HepG2 (cell line): ENCODE results near the gene ADAM8. TPM values are rescaled to one million over a fixed set of nuclear protein-coding genes. Genes with fewer than 3 reads are reported as not detected.
A peak's percentile ranks its signal among the peaks of the same experiment; 100 is the strongest.

ENCODE experiments used
- ATAC-seq: fragments of 200-7000 bp; cut with Tn5 transposase; 3 replicates; pipeline ENCODE4 v1.9.1; 2020; ENCODE audit warnings: mild to moderate bottlenecking, moderate library complexity
- BruUV-seq: library from RNA; stranded (reverse); fragments of 400-500 nt; replicated peaks from 2 replicates; lab custom pipeline; 2021; lab: Mats Ljungman, UMichigan
- CTCF ChIA-PET: fragments of 300-600 bp; formaldehyde crosslinking; extraction: SDS; loops from one replicate; lab custom pipeline; 2021; ENCODE audit warnings: low total read pairs, inconsistent platforms, low intra/inter-chr PET ratio; lab: Yijun Ruan, JAX
- POLR2A ChIA-PET: fragments of 350-600 bp; sonication (Branson Sonifier 250); formaldehyde crosslinking; loops from one replicate; lab custom pipeline; 2020; ENCODE audit warnings: antibody characterized with exemption, inconsistent platforms; lab: Yijun Ruan, JAX
- DNase-seq: peaks from one replicate; pipeline ENCODE4 v3.0.0-alpha.2; 2015; ENCODE audit warnings: low spot score
- FAIRE-seq: peaks from 3 replicates; lab custom pipeline; 2011; peaks lifted over from hg19 to GRCh38; lab: Jason Lieb, UNC
- H2AFZ ChIP-seq: one replicate; pipeline ENCODE4 v1.6.1; 2011; ENCODE audit warnings: low read length, inconsistent platforms
- H3K27ac ChIP-seq: fragments of 300-600 bp; 3 replicates; pipeline ENCODE4 v1.8.0; 2011; ENCODE audit warnings: mixed run types, mild to moderate bottlenecking, mixed read lengths, low read length, inconsistent platforms; ENCODE audit not compliant: insufficient read depth; ENCODE audit errors: extremely low read length
- H3K27me3 ChIP-seq, 2 experiments: fragments of 200-600 bp in 1 of 2; 2 replicates in 1 of 2; 3 replicates in 1 of 2; pipeline versions ENCODE4 v1.6.0 to v1.8.0; 2011; ENCODE audit warnings: low read length in 2 of 2, mild to moderate bottlenecking in 2 of 2, moderate library complexity in 2 of 2, inconsistent platforms in 1 of 2; ENCODE audit not compliant: insufficient read depth in 2 of 2, control insufficient read depth in 1 of 2
- H3K36me3 ChIP-seq, 2 experiments: fragments of 200-600 bp in 1 of 2; replicated peaks in 1 of 2; 2 replicates in 1 of 2; 3 replicates in 1 of 2; pipeline versions ENCODE4 v1.5.1 to v1.8.0; 2011; ENCODE audit warnings: low read length in 2 of 2, inconsistent platforms in 1 of 2; ENCODE audit not compliant: insufficient read depth in 2 of 2, control insufficient read depth in 1 of 2
- H3K4me1 ChIP-seq: 2 replicates; pipeline ENCODE4 v1.5.1; 2012; ENCODE audit warnings: low read length, inconsistent platforms; ENCODE audit not compliant: insufficient read depth
- H3K4me2 ChIP-seq: 2 replicates; pipeline ENCODE4 v1.6.0; 2011; ENCODE audit warnings: low read depth, low read length, inconsistent platforms
- H3K4me3 ChIP-seq, 3 experiments: fragments of 200-600 bp in 1 of 3; sonication (generic), shearing (Covaris generic) in 1 of 3; replicated peaks in 1 of 3; 2 replicates each; pipeline ENCODE4 v1.5.1; 2011 to 2016; ENCODE audit warnings: low read length in 3 of 3, inconsistent platforms in 2 of 3, low read depth in 2 of 3, mild to moderate bottlenecking in 2 of 3, control low read depth in 1 of 3, mixed read lengths in 1 of 3; ENCODE audit not compliant: insufficient read depth in 1 of 3
- H3K79me2 ChIP-seq: one replicate; pipeline ENCODE4 v1.6.1; 2011; ENCODE audit warnings: low read length, inconsistent platforms; ENCODE audit not compliant: insufficient read depth
- H3K9ac ChIP-seq: 2 replicates; pipeline ENCODE4 v1.6.0; 2011; ENCODE audit warnings: mild to moderate bottlenecking, low read depth, low read length, inconsistent platforms; ENCODE audit not compliant: insufficient read depth
- H3K9me3 ChIP-seq: 2 replicates; pipeline ENCODE4 v1.5.1; 2012; ENCODE audit warnings: mild to moderate bottlenecking, low read length
- H4K20me1 ChIP-seq: 2 replicates; pipeline ENCODE4 v1.6.0; 2011; ENCODE audit warnings: inconsistent platforms, mild to moderate bottlenecking, low read length, moderate library complexity; ENCODE audit not compliant: insufficient read depth
- BORCS8-MEF2B ChIP-seq: sonication (generic); formaldehyde crosslinking; IDR thresholded peaks from 2 replicates; pipeline ENCODE4 v1.8.0; 2022; ENCODE audit warnings: mild to moderate bottlenecking, missing genetic modification reagents
- KDM5A ChIP-seq: fragments of 200-600 bp; sonication (generic); IDR thresholded peaks from 2 replicates; pipeline ENCODE4 v1.7.0; 2018; ENCODE audit warnings: antibody characterized with exemption, mild to moderate bottlenecking, low read length, borderline replicate concordance
- SNAPC2 ChIP-seq: sonication (generic); formaldehyde crosslinking; IDR thresholded peaks from 2 replicates; pipeline ENCODE4 v1.8.1; 2022; ENCODE audit warnings: mild to moderate bottlenecking, missing genetic modification reagents
- ZNF263 ChIP-seq: sonication (generic); formaldehyde crosslinking; IDR thresholded peaks from 2 replicates; pipeline ENCODE4 v1.4.0; 2020; ENCODE audit warnings: missing genetic modification reagents
- ZNF496 ChIP-seq: sonication (generic); formaldehyde crosslinking; IDR thresholded peaks from 2 replicates; pipeline ENCODE4 v1.8.1; 2023; ENCODE audit warnings: mild to moderate bottlenecking, moderate library complexity, missing genetic modification reagents; ENCODE audit not compliant: insufficient replicate concordance
- ZNF83 ChIP-seq: sonication (generic); formaldehyde crosslinking; IDR thresholded peaks from 2 replicates; pipeline ENCODE4 v1.4.0; 2020; ENCODE audit warnings: missing genetic modification reagents, mild to moderate bottlenecking, borderline replicate concordance
- WGBS: methylation state at CpG from one replicate; pipeline ENCODE4 v1.1.6; 2017; ENCODE audit warnings: low lambda C conversion rate; 5-methylcytosine and 5-hydroxymethylcytosine counted together
- in situ Hi-C: cut with HindIII; loops from 2 replicates; pipeline ENCODE4 v1.10.0; 2017; ENCODE audit warnings: low pct_unique_long_range_greater_than_20kb; ENCODE audit not compliant: extremely low pct_ligation_motif_present
- intact Hi-C: fragments of 100-400 bp; cut with micrococcal nuclease; formaldehyde crosslinking; loops from one replicate; pipeline ENCODE4 v1.10.0; 2022; ENCODE audit not compliant: unreplicated experiment
- polyA plus RNA-seq, 8 experiments: library from polyadenylated mRNA; depleted of rRNA in 3 of 8; stranded (reverse) in 7 of 8; unstranded in 1 of 8; fragments of >200 nt; fragmentation: Illumina TruSeq in 4 of 8; extraction: Trizol in 4 of 8; gene quantifications; 2 replicates each; pipeline versions ENCODE4 v1.2.1 to v1.2.3, GENCODE V29; 2011 to 2016; ENCODE audit warnings: low read depth in 4 of 8, missing spikeins in 1 of 8, mixed read lengths in 1 of 8; ENCODE audit not compliant: insufficient read depth in 1 of 8
- total RNA-seq, 5 experiments: library from RNA; depleted of rRNA; stranded (reverse); fragments of >200 nt; fragmentation: Illumina TruSeq; extraction: Trizol; gene quantifications; 2 replicates each; pipeline ENCODE4 v1.2.3, GENCODE V29; 2016; ENCODE audit warnings: low read depth in 1 of 5
- TF ChIP-seq, protein P1 (sequence below): sonication (generic); formaldehyde crosslinking; conservative IDR thresholded peaks from 2 replicates; pipeline ENCODE4 v1.4.0; 2020; ENCODE audit warnings: mild to moderate bottlenecking, missing genetic modification reagents, moderate library complexity
- TF ChIP-seq, protein P2 (sequence below): sonication (generic); formaldehyde crosslinking; IDR thresholded peaks from 2 replicates; pipeline ENCODE4 v1.4.0; 2020; ENCODE audit warnings: missing genetic modification reagents
- TF ChIP-seq, protein P3 (sequence below): sonication (generic); formaldehyde crosslinking; IDR thresholded peaks from 2 replicates; pipeline ENCODE4 v1.4.0; 2020; ENCODE audit warnings: missing genetic modification reagents, borderline replicate concordance

ADAM8 gene
- total and polyA plus RNA-seq, 2 of the 13 experiments (the other 11 are each of a cell fraction or from before 2014, with no cell fraction given), result 0.24 to 0.93 TPM

DNA sequence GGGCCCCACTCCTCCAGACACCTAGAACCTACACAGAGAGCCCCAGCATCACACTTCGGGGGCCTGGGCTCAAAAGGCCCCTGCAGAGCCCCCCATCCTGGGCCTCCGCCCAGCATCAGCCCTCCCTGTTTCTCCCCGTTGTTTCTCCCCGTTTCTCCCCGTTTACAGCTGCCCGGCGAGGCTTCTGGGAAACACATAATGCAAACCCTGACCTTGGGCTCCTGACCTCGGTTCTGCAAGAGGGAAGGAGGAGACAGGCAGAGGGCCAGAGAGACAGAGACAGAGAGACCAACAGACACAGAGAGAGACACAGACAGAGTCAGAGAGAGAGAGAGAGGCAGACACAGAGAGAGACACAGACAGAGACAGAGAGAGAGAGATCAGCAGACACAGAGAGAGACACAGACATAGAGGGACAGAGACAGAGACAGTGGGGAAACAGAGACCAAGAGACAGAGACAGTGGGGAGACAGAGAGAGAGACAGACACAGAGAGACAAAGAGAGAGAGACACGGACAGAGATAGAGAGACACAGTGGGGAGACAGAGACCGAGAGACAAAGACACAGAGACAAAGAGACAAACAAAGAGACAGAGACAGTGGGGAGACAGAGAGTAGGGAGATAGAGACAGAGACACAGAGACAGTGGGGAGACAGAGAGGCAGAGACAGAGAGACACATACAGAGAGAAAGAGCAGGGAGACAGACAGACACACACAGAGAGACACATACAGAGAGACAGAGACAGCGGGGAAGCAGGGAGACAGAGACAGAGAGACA, 26.5 kb downstream of the ADAM8 start (continued):
- TF ChIP-seq ZNF496 (CRISPR knock-in tag) (no peak), ZNF83 (no peak), BORCS8-MEF2B (CRISPR knock-in tag) (no peak), KDM5A (no peak)
- TF ChIP-seq, protein P1, sequence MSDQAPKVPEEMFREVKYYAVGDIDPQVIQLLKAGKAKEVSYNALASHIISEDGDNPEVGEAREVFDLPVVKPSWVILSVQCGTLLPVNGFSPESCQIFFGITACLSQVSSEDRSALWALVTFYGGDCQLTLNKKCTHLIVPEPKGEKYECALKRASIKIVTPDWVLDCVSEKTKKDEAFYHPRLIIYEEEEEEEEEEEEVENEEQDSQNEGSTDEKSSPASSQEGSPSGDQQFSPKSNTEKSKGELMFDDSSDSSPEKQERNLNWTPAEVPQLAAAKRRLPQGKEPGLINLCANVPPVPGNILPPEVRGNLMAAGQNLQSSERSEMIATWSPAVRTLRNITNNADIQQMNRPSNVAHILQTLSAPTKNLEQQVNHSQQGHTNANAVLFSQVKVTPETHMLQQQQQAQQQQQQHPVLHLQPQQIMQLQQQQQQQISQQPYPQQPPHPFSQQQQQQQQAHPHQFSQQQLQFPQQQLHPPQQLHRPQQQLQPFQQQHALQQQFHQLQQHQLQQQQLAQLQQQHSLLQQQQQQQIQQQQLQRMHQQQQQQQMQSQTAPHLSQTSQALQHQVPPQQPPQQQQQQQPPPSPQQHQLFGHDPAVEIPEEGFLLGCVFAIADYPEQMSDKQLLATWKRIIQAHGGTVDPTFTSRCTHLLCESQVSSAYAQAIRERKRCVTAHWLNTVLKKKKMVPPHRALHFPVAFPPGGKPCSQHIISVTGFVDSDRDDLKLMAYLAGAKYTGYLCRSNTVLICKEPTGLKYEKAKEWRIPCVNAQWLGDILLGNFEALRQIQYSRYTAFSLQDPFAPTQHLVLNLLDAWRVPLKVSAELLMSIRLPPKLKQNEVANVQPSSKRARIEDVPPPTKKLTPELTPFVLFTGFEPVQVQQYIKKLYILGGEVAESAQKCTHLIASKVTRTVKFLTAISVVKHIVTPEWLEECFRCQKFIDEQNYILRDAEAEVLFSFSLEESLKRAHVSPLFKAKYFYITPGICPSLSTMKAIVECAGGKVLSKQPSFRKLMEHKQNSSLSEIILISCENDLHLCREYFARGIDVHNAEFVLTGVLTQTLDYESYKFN (CRISPR knock-in tag), result no peak

DNA sequence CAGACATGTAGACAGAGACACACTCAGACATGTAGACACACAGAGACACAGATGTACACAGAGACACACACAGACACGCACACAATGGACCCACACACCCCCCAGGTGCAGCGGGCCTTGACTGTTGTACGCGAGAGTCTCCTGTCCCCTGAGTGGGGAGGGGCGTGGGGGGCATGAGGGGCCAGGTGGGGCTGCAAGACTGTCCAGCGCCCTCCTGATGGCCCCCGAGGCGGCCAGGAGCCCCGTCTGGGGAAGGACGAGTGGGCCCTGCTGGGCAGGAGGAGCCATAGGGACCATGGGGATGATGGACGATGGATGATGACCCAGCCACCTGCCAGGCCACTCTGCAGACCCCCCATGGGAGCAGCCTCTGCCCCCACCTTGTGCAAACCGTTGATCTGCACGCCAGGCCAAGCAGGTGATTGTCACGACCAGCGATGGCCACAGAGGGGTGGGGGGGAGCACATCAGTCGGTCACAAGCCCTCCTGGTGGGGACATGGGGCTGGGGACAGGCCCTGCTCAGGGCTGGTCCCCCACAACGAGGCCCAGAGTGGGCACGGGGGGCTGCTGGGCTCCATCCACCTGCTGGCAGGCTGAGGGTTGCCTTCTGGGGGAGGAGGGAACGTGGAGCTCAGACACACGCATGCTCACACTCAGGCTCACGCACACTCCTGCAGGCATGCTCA, 27.4 kb downstream of the ADAM8 start:
- Histone ChIP-seq H3K4me1 (peaks cover 33% of the 10 kb centered on the region), H3K27me3 (peaks cover 19 to 65% of the 10 kb centered on the region in 2 experiments), H3K4me3 (no peak overlapping the region), H4K20me1 (no peaks in the 10 kb centered on the region), H3K4me2 (no peak overlapping the region), H3K36me3 (no peaks in the 10 kb centered on the region), H2AFZ (no peak overlapping the region), H3K9ac (no peak overlapping the region), H3K9me3 (no peaks in the 10 kb centered on the region), H3K27ac (no peak overlapping the region), H3K79me2 (no peaks in the 10 kb centered on the region)
- 17% methylated on average over 3 of the region's 21 CpGs for WGBS
- FAIRE-seq (no peak), DNase-seq (no peak), ATAC-seq (peak; percentile 62)
- no TSS peak for BruUV-seq
- in situ Hi-C loops, result no loop called here
- ChIA-PET CTCF (no interaction called here), POLR2A (no interaction called here)
- intact Hi-C loops, result no loop called here
- TF ChIP-seq, protein P2, sequence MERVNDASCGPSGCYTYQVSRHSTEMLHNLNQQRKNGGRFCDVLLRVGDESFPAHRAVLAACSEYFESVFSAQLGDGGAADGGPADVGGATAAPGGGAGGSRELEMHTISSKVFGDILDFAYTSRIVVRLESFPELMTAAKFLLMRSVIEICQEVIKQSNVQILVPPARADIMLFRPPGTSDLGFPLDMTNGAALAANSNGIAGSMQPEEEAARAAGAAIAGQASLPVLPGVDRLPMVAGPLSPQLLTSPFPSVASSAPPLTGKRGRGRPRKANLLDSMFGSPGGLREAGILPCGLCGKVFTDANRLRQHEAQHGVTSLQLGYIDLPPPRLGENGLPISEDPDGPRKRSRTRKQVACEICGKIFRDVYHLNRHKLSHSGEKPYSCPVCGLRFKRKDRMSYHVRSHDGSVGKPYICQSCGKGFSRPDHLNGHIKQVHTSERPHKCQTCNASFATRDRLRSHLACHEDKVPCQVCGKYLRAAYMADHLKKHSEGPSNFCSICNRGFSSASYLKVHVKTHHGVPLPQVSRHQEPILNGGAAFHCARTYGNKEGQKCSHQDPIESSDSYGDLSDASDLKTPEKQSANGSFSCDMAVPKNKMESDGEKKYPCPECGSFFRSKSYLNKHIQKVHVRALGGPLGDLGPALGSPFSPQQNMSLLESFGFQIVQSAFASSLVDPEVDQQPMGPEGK (CRISPR knock-in tag), result 0 out of 2 replicates have a peak, but pooled peaks have one; percentile 11
- TF ChIP-seq ZNF263 (peak; percentile 45; the same call in 1 of the 2 replicates), SNAPC2 (CRISPR knock-in tag) (no peak)
- TF ChIP-seq, protein P3, sequence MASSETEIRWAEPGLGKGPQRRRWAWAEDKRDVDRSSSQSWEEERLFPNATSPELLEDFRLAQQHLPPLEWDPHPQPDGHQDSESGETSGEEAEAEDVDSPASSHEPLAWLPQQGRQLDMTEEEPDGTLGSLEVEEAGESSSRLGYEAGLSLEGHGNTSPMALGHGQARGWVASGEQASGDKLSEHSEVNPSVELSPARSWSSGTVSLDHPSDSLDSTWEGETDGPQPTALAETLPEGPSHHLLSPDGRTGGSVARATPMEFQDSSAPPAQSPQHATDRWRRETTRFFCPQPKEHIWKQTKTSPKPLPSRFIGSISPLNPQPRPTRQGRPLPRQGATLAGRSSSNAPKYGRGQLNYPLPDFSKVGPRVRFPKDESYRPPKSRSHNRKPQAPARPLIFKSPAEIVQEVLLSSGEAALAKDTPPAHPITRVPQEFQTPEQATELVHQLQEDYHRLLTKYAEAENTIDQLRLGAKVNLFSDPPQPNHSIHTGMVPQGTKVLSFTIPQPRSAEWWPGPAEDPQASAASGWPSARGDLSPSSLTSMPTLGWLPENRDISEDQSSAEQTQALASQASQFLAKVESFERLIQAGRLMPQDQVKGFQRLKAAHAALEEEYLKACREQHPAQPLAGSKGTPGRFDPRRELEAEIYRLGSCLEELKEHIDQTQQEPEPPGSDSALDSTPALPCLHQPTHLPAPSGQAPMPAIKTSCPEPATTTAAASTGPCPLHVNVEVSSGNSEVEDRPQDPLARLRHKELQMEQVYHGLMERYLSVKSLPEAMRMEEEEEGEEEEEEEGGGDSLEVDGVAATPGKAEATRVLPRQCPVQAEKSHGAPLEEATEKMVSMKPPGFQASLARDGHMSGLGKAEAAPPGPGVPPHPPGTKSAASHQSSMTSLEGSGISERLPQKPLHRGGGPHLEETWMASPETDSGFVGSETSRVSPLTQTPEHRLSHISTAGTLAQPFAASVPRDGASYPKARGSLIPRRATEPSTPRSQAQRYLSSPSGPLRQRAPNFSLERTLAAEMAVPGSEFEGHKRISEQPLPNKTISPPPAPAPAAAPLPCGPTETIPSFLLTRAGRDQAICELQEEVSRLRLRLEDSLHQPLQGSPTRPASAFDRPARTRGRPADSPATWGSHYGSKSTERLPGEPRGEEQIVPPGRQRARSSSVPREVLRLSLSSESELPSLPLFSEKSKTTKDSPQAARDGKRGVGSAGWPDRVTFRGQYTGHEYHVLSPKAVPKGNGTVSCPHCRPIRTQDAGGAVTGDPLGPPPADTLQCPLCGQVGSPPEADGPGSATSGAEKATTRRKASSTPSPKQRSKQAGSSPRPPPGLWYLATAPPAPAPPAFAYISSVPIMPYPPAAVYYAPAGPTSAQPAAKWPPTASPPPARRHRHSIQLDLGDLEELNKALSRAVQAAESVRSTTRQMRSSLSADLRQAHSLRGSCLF (CRISPR knock-in tag), result no peak
